ENCODE measurements around the gene DNAJC30. TPM values are rescaled to one million over a fixed set of nuclear protein-coding genes. Genes with fewer than 3 reads are reported as not detected.
A peak's percentile ranks its signal among the peaks of the same experiment; 100 is the strongest.

Gene DNAJC30
- total RNA-seq, 1 experiment from 2014 or later: 8.5 TPM

- Histone ChIP-seq H3K4me1 (ENCODE audit: control insufficient read depth in 1 of 2, insufficient read depth in 2 of 2, low read length in 2 of 2) (peaks cover 11 to 24% of the 10 kb centered on the region in 2 experiments), H3K9me2 (ENCODE audit: insufficient read depth) (no peaks in the 10 kb centered on the region), H3K79me2 (ENCODE audit: insufficient read depth, low read length) (peaks cover 96% of the 10 kb centered on the region), H3K4me3 (replicated peaks in 1 of 2; ENCODE audit: low read depth in 1 of 2, low read length in 2 of 2) (no peak overlapping the region), H3K27me3 (ENCODE audit: insufficient read depth, low read length) (no peaks in the 10 kb centered on the region), H2AFZ (ENCODE audit: low read depth, low read length, poor library complexity, severe bottlenecking) (no peak overlapping the region), H3K27ac (ENCODE audit: low read depth, low read length) (peak overlapping the region; percentile 25; the same call in 1 of the 2 replicates), H3K9ac (ENCODE audit: low read length) (no peak overlapping the region), H3K36me3 (ENCODE audit: control insufficient read depth in 1 of 2, insufficient read depth in 2 of 2, low read length in 2 of 2) (peaks cover 22 to 38% of the 10 kb centered on the region in 2 experiments), H3K9me3 (ENCODE audit: control insufficient read depth in 1 of 2, insufficient read depth in 1 of 2, low read depth in 1 of 2, low read length in 2 of 2) (no peaks in the 10 kb centered on the region), H3K4me2 (ENCODE audit: low read length) (peak overlapping the region; percentile 94), H4K20me1 (ENCODE audit: insufficient read depth) (no peaks in the 10 kb centered on the region)
- POLR2A ChIA-PET: no interaction called here
- RAD21 ChIA-PET (ENCODE audit: low non-redundant PET in 1 of 2, low total read pairs in 2 of 2, uncharacterized antibody in 2 of 2, unreplicated experiment in 2 of 2): no interaction called here
- DNase-seq (ENCODE audit: low read depth, low spot score) (no peak), ATAC-seq (no peak)
- BruUV-seq (replicated peaks): no TSS peak
- CTCF ChIA-PET: no interaction called here
- TF ChIP-seq TCF7L2 (IDR thresholded peaks at IDR 0.05; ENCODE audit: borderline replicate concordance, extremely low read depth, insufficient read depth, insufficient read length) (no peak), ELF1 (IDR thresholded peaks at IDR 0.05; ENCODE audit: borderline replicate concordance, low read depth) (no peak), CTCF (IDR thresholded peaks at IDR 0.05 in 2 of 3, conservative IDR thresholded peaks at IDR 0.05 in 1 of 3; ENCODE audit: borderline replicate concordance in 1 of 3, insufficient read depth in 1 of 3, low read depth in 2 of 3, low read length in 2 of 3) (no peak), POLR2AphosphoS5 (IDR thresholded peaks at IDR 0.05; ENCODE audit: low read depth, low read length) (no peak), ATF3 (IDR thresholded peaks at IDR 0.05) (no peak), EZH2 (IDR thresholded peaks at IDR 0.05) (no peak), SRF (IDR thresholded peaks at IDR 0.05; ENCODE audit: low read depth) (no peak), FOSL1 (IDR thresholded peaks at IDR 0.05; ENCODE audit: low read depth) (no peak), POLR2A (IDR thresholded peaks at IDR 0.05; ENCODE audit: borderline replicate concordance, extremely low read depth, insufficient read depth, insufficient read length) (no peak), SIN3A (IDR thresholded peaks at IDR 0.05; ENCODE audit: low read depth) (no peak), MAX (IDR thresholded peaks at IDR 0.05) (no peak), JUND (IDR thresholded peaks at IDR 0.05) (no peak), ZBTB33 (IDR thresholded peaks at IDR 0.05; ENCODE audit: extremely low read depth, insufficient replicate concordance, low read length) (no peak), ZNF274 (IDR thresholded peaks at IDR 0.05; ENCODE audit: low read depth, low read length) (no peak), YY1 (IDR thresholded peaks at IDR 0.05; ENCODE audit: extremely low read depth, insufficient replicate concordance, low read depth, low read length) (no peak), EZH2phosphoT487 (IDR thresholded peaks at IDR 0.05; ENCODE audit: borderline replicate concordance) (no peak), EGR1 (IDR thresholded peaks at IDR 0.05; ENCODE audit: low read depth) (no peak), CEBPB (IDR thresholded peaks at IDR 0.05; ENCODE audit: low read depth) (no peak)
- intact Hi-C loops (cut with micrococcal nuclease): no loop called here
Measured at GRCh38 chr7:73685311-73685710, 2.1 kb upstream of the DNAJC30 start.

Measured in HCT116 (cell line).